SK-N-SH (cell line): Measurements from ENCODE around the gene SETBP1. TPM values are rescaled to one million over a fixed set of nuclear protein-coding genes. Genes with fewer than 3 reads are reported as not detected.

ENCODE experiments used
- CTCF ChIA-PET: fragments of 300-600, 350-600 bp; formaldehyde crosslinking; extraction: SDS; loops from one replicate; lab custom pipeline; 2021; lab: Yijun Ruan, JAX
- POLR2A ChIA-PET: fragments of 350-600 bp; sonication (Branson Sonifier 250); formaldehyde crosslinking; extraction: SDS; loops from one replicate; lab custom pipeline; 2020; ENCODE audit warnings: antibody characterized with exemption, inconsistent platforms; lab: Yijun Ruan, JAX
- DNase-seq: peaks from one replicate; pipeline ENCODE4 v3.0.0; 2012
- H2AFZ ChIP-seq: fragments of 200-600 bp; sonication (generic); 2 replicates; pipeline ENCODE4 v1.8.1; 2016; ENCODE audit warnings: antibody characterized with exemption, mild to moderate bottlenecking, low read depth
- H3F3A ChIP-seq: fragments of 200-600 bp; sonication (generic); replicated peaks from 2 replicates; pipeline ENCODE3; 2016; ENCODE audit warnings: antibody characterized with exemption, mild to moderate bottlenecking; ENCODE audit not compliant: insufficient read depth
- H3K27ac ChIP-seq, 2 experiments: fragments of 200-500 bp in 1 of 2; fragments of 200-600 bp in 1 of 2; sonication (Bioruptor generic) in 1 of 2; sonication (generic), shearing (Covaris generic) in 1 of 2; 2 replicates each; pipeline versions ENCODE4 v1.5.1 to v1.6.1; 2014 to 2016; ENCODE audit warnings: low read depth in 2 of 2, inconsistent platforms in 1 of 2, low read length in 1 of 2, mild to moderate bottlenecking in 1 of 2, mixed read lengths in 1 of 2
- H3K27me3 ChIP-seq: fragments of 200-600 bp; sonication (generic), shearing (Covaris generic); 2 replicates; pipeline ENCODE4 v1.6.1; 2016; ENCODE audit warnings: mixed run types; ENCODE audit not compliant: insufficient read depth
- H3K36me3 ChIP-seq, 2 experiments: fragments of 200-500 bp in 1 of 2; fragments of 200-600 bp in 1 of 2; sonication (Bioruptor generic) in 1 of 2; sonication (generic) in 1 of 2; replicated peaks in 1 of 2; 2 replicates each; pipeline versions ENCODE3 to v1.5.1; 2014 to 2016; ENCODE audit warnings: low read length in 1 of 2, mild to moderate bottlenecking in 1 of 2; ENCODE audit not compliant: insufficient read depth in 2 of 2, control insufficient read depth in 1 of 2
- H3K4me1 ChIP-seq, 2 experiments: fragments of 200-500 bp in 1 of 2; fragments of 200-600 bp in 1 of 2; sonication (Bioruptor generic) in 1 of 2; sonication (generic), shearing (Covaris generic) in 1 of 2; 2 replicates each; pipeline versions ENCODE4 v1.5.1 to v1.6.1; 2014 to 2016; ENCODE audit warnings: low read depth in 1 of 2, low read length in 1 of 2, mixed run types in 1 of 2; ENCODE audit not compliant: insufficient read depth in 2 of 2, control insufficient read depth in 1 of 2
- H3K4me2 ChIP-seq: fragments of 200-600 bp; sonication (generic), shearing (Covaris generic); 2 replicates; pipeline ENCODE4 v1.6.1; 2017; ENCODE audit warnings: mixed run types
- H3K4me3 ChIP-seq, 2 experiments: fragments of 200-500 bp in 1 of 2; fragments of 200-600 bp in 1 of 2; sonication (Bioruptor generic) in 1 of 2; sonication (generic), shearing (Covaris generic) in 1 of 2; 2 replicates each; pipeline versions ENCODE4 v1.5.1 to v1.8.1; 2014 to 2016; ENCODE audit warnings: low read depth in 2 of 2, inconsistent platforms in 1 of 2, low read length in 1 of 2, mild to moderate bottlenecking in 1 of 2, mixed read lengths in 1 of 2, moderate library complexity in 1 of 2
- H3K79me2 ChIP-seq: fragments of 200-600 bp; sonication (generic); 2 replicates; pipeline ENCODE4 v1.8.1; 2017; ENCODE audit warnings: mild to moderate bottlenecking; ENCODE audit not compliant: insufficient read depth
- H3K9ac ChIP-seq: fragments of 200-600 bp; sonication (generic); 2 replicates; pipeline ENCODE4 v1.6.1; 2017; ENCODE audit warnings: mixed run types
- H3K9me2 ChIP-seq: fragments of 200-600 bp; sonication (generic); 2 replicates; pipeline ENCODE4 v1.6.1; 2017; ENCODE audit warnings: mixed run types
- H3K9me3 ChIP-seq: fragments of 200-600 bp; sonication (generic); 2 replicates; pipeline ENCODE4 v1.6.1; 2017; ENCODE audit warnings: mixed run types, mild to moderate bottlenecking, moderate library complexity
- H4K20me1 ChIP-seq: fragments of 200-600 bp; sonication (generic); 2 replicates; pipeline ENCODE4 v1.6.1; 2017; ENCODE audit warnings: mild to moderate bottlenecking, mixed run types; ENCODE audit not compliant: insufficient read depth
- ELF1 ChIP-seq: IDR thresholded peaks from 2 replicates; pipeline ENCODE4 v1.4.0; 2012
- EP300 ChIP-seq, 2 experiments: IDR thresholded peaks; 2 replicates each; pipeline versions ENCODE4 v1.4.0 to v1.6.1; 2012; ENCODE audit warnings: borderline replicate concordance in 1 of 2, low read depth in 1 of 2, low read length in 1 of 2
- EZH2phosphoT487 ChIP-seq: fragments of 200-600 bp; sonication (generic); IDR thresholded peaks from 2 replicates; pipeline ENCODE4 v1.6.1; 2017; ENCODE audit warnings: low read depth, mixed run types, mild to moderate bottlenecking, antibody characterized with exemption, moderate library complexity, borderline replicate concordance
- FOSL2 ChIP-seq: IDR thresholded peaks from 2 replicates; pipeline ENCODE4 v1.4.0; 2012; ENCODE audit warnings: low read depth, mild to moderate bottlenecking, moderate library complexity, borderline replicate concordance
- IRF3 ChIP-seq: fragments of 150-350 bp; IDR thresholded peaks from 2 replicates; pipeline ENCODE4 v1.6.1; 2016; ENCODE audit warnings: mild to moderate bottlenecking, low read depth, low read length
- MAX ChIP-seq: IDR thresholded peaks from 2 replicates; pipeline ENCODE4 v1.4.0; 2012; ENCODE audit warnings: low read depth
- NFIC ChIP-seq: IDR thresholded peaks from 2 replicates; pipeline ENCODE4 v1.4.0; 2012; ENCODE audit warnings: borderline replicate concordance
- NRF1 ChIP-seq: IDR thresholded peaks from 2 replicates; pipeline ENCODE4 v1.6.1; 2012; ENCODE audit warnings: low read depth, mild to moderate bottlenecking, low read length
- PBX3 ChIP-seq: IDR thresholded peaks from 2 replicates; pipeline ENCODE4; 2012
- RCOR1 ChIP-seq: fragments of 150-350 bp; IDR thresholded peaks from 2 replicates; pipeline ENCODE4 v1.6.1; 2017; ENCODE audit warnings: antibody characterized with exemption, low read length
- REST ChIP-seq: IDR thresholded peaks from 2 replicates; pipeline ENCODE4 v1.6.1; 2012; ENCODE audit warnings: mild to moderate bottlenecking, low read depth, low read length, moderate library complexity
- RXRA ChIP-seq: IDR thresholded peaks from 2 replicates; pipeline ENCODE4 v1.4.0; 2012; ENCODE audit warnings: low read depth, mild to moderate bottlenecking, borderline replicate concordance
- SIN3A ChIP-seq: IDR thresholded peaks from 2 replicates; pipeline ENCODE4 v1.6.1; 2012; ENCODE audit warnings: low read depth, mild to moderate bottlenecking, low read length, moderate library complexity, borderline replicate concordance
- SMC3 ChIP-seq: IDR thresholded peaks from 2 replicates; pipeline ENCODE4 v1.6.1; 2012; ENCODE audit warnings: low read depth, low read length, improper control_type of control experiment
- TCF12 ChIP-seq: IDR thresholded peaks from 2 replicates; pipeline ENCODE4 v1.4.0; 2012
- TEAD4 ChIP-seq: IDR thresholded peaks from 2 replicates; pipeline ENCODE4 v1.4.0; 2012; ENCODE audit warnings: mild to moderate bottlenecking, borderline replicate concordance; ENCODE audit not compliant: insufficient read depth
- USF1 ChIP-seq: IDR thresholded peaks from 2 replicates; pipeline ENCODE4 v1.4.0; 2012; ENCODE audit warnings: low read depth, borderline replicate concordance
- USF2 ChIP-seq: fragments of 150-350 bp; IDR thresholded peaks from 2 replicates; pipeline ENCODE4 v1.6.1; 2017; ENCODE audit warnings: antibody characterized with exemption, low read length, low read depth, borderline replicate concordance
- YY1 ChIP-seq: IDR thresholded peaks from 2 replicates; pipeline ENCODE4 v1.4.0; 2012; ENCODE audit warnings: low read depth, mild to moderate bottlenecking
- WGBS: methylation state at CpG from one replicate; pipeline ENCODE4 v1.1.6; 2017; ENCODE audit warnings: low lambda C conversion rate; 5-methylcytosine and 5-hydroxymethylcytosine counted together
- polyA plus RNA-seq, 3 experiments: library from polyadenylated mRNA; depleted of rRNA; stranded (reverse); fragments of >200 nt; gene quantifications; 2 replicates each; pipeline ENCODE4 v1.2.3, GENCODE V29; 2012

Gene SETBP1
- polyA plus RNA-seq, 1 of the 3 experiments (the other 2 are of a cell fraction) = 3.0 TPM

- H3K27ac ChIP-seq = no peak overlapping the region
- H3K4me3 ChIP-seq = no peak overlapping the region
- ChIA-PET CTCF (interaction anchor here (0.8 to 1.6 kb wide), 3 partner anchors 25 to 110 kb away, joined by 3 to 4 read pairs (median 3); no protein-coding TSS in a partner anchor), POLR2A (no interaction called here)
- no peaks in the 10 kb centered on the region for H4K20me1 ChIP-seq
- TF ChIP-seq FOSL2 (no peak), IRF3 (no peak), MAX (no peak), RXRA (no peak), SIN3A (no peak), NFIC (no peak), RCOR1 (no peak)
- DNase-seq = no peak
- H3K4me1 ChIP-seq = peaks cover 0 to 8% of the 10 kb centered on the region in 2 experiments; a peak in 2 of 4 replicates
- no peaks in the 10 kb centered on the region for H3K9me2 ChIP-seq
- H3K9me3 ChIP-seq = no peaks in the 10 kb centered on the region
- no peak overlapping the region for H3K4me2 ChIP-seq
- no peak overlapping the region for H2AFZ ChIP-seq
- no peaks in the 10 kb centered on the region for H3F3A ChIP-seq
- no peaks in the 10 kb centered on the region for H3K79me2 ChIP-seq
- H3K9ac ChIP-seq = no peak overlapping the region
- no peaks in the 10 kb centered on the region for H3K36me3 ChIP-seq
- no peaks in the 10 kb centered on the region for H3K27me3 ChIP-seq
- 93% methylated on average over 3 of the region's 3 CpGs for WGBS
These were observed 117.9 kb downstream of the SETBP1 start for GRCh38 chr18:44798433-44799048.

GRCh38 chr18:44799382-44799906 lies 118.8 kb downstream of the SETBP1 start:
- ChIA-PET CTCF (interaction anchor here (1.3 to 1.6 kb wide), 2 partner anchors 24 to 111 kb away, joined by 3 to 4 read pairs; no protein-coding TSS in a partner anchor), POLR2A (no interaction called here)
- Histone ChIP-seq H3F3A (no peaks in the 10 kb centered on the region), H3K9me2 (no peaks in the 10 kb centered on the region), H3K4me3 (no peak overlapping the region), H2AFZ (no peak overlapping the region), H3K4me2 (no peak overlapping the region), H3K79me2 (no peaks in the 10 kb centered on the region), H3K9me3 (no peaks in the 10 kb centered on the region), H3K27me3 (no peaks in the 10 kb centered on the region), H3K36me3 (no peaks in the 10 kb centered on the region), H4K20me1 (no peaks in the 10 kb centered on the region), H3K4me1 (peaks cover 0 to 8% of the 10 kb centered on the region in 2 experiments; a peak in 1 of 4 replicates), H3K27ac (no peak overlapping the region), H3K9ac (no peak overlapping the region)
- no peak for DNase-seq
- WGBS = 95% methylated on average over 4 of the region's 4 CpGs
- TF ChIP-seq ELF1 (no peak), USF2 (no peak), USF1 (no peak), PBX3 (no peak), SMC3 (no peak), TCF12 (no peak), YY1 (no peak), NRF1 (no peak), TEAD4 (no peak), RXRA (no peak), EZH2phosphoT487 (no peak), REST (no peak), EP300 (IDR thresholded peaks at IDR 0.05; ENCODE audit: borderline replicate concordance in 1 of 2, low read depth in 1 of 2, low read length in 1 of 2) (no peak)
